GM20000 (cell line): Measurements from ENCODE around the gene KDM3A.

Source experiments
- DNase-seq: peaks from one replicate; pipeline ENCODE4 v3.0.0; 2012; ENCODE audit warnings: low spot score
- TF ChIP-seq, protein P1 (sequence below): IDR thresholded peaks from 2 replicates; pipeline ENCODE4 v1.5.1; 2012; ENCODE audit warnings: mild to moderate bottlenecking, control low read depth; ENCODE audit errors: extremely low read depth, missing control alignments

KDM3A gene

DNA sequence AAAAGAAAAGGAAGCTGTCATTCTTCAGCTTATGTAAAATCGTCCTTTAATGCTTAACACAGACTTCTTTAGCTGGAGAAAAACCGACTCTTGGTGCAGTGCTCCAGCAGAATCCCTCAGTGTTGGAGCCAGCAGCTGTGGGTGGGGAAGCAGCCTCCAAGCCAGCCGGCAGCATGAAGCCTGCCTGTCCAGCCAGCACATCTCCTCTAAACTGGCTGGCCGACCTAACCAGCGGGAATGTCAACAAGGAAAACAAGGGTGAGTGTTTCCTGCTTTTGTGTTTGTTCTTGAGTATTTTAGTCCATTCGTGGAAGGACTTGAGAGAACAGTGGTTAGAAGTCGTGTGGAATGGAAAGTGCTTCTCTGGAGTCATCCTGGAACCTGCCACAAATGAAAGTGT is 38.9 kb downstream of the KDM3A start:
- TF ChIP-seq, protein P1, sequence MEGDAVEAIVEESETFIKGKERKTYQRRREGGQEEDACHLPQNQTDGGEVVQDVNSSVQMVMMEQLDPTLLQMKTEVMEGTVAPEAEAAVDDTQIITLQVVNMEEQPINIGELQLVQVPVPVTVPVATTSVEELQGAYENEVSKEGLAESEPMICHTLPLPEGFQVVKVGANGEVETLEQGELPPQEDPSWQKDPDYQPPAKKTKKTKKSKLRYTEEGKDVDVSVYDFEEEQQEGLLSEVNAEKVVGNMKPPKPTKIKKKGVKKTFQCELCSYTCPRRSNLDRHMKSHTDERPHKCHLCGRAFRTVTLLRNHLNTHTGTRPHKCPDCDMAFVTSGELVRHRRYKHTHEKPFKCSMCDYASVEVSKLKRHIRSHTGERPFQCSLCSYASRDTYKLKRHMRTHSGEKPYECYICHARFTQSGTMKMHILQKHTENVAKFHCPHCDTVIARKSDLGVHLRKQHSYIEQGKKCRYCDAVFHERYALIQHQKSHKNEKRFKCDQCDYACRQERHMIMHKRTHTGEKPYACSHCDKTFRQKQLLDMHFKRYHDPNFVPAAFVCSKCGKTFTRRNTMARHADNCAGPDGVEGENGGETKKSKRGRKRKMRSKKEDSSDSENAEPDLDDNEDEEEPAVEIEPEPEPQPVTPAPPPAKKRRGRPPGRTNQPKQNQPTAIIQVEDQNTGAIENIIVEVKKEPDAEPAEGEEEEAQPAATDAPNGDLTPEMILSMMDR, result no peak
- no peak for DNase-seq

- DNase-seq, result no peak
- TF ChIP-seq, protein P1, result no peak
Observed at GRCh38 chr2:86482034-86482433, 40.9 kb downstream of the KDM3A start.

GRCh38 chr2:86484385-86484784 is 43.2 kb downstream of the KDM3A start:
- no peak for DNase-seq
- TF ChIP-seq, protein P1, result no peak

- TF ChIP-seq, protein P1, result no peak
- DNase-seq, result no peak
Observed at GRCh38 chr2:86485103-86485502, 43.9 kb downstream of the KDM3A start.

GRCh38 chr2:86485802-86486201 is 44.6 kb downstream of the KDM3A start:
- TF ChIP-seq, protein P1, result no peak
- no peak for DNase-seq

DNA sequence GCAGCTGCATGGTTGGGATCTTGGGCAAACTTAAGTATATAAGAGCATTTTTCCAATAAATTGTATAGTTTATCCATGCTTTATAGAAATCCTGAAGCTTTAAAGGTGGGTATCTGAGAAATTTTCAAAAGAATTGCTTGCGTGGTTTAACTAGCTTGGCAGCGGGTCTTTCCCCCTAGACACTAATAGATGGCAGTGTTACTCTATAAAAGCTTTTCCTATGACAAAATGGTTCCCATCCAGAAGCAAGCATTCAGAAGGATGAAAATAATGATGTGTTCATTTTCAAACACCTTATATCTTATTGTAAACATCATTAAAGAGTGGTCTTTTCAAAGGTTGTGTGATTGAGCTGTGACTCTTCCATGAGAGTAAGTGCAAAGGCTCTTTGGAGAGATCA is 45.9 kb downstream of the KDM3A start:
- TF ChIP-seq, protein P1, result no peak
- no peak for DNase-seq

DNA sequence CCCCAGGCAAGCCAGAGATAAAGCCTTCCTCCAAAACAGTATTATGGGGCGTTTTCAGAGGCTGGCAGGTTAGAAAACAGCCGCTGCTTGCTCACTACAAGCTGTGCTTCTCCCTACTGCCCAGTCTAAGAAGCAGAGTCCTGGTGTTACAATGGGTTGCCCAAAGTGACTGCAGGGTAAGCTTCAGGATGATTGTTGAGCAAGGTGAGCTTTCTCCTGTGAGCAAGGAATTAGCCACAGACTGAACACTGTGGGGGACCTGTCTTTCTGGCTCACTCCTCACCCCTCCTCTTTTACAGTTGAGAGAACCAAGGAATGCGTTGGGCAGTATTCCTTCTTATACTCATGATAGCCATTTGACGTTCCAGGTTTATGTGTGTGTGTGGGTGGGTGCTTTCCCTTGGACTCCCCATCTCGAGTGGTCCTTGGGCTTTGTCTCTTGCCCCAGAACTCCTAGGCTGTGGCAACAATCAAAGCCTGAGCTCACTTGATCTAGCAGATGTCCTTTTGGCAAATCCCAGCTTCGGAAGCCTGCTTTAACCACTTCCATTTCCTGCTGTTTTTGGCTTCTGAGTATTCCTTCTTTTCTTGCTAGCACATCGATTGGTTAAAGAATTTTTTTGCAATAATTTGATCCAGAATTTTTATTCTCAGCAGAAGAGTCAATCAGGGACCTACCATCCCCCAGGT is 47.5 kb downstream of the KDM3A start:
- TF ChIP-seq, protein P1, result no peak
- no peak for DNase-seq
